ENCODE results near the gene RBM12.

- no peak for TF ChIP-seq CTCF (IDR thresholded peaks at IDR 0.05)
- TF ChIP-seq POLR2A (IDR thresholded peaks at IDR 0.05) = no peak
These were observed 49.4 kb upstream of the RBM12 start for GRCh38 chr20:35714127-35714526.
